NCI-H2227 treated with DMSO at 0.1 percent for 48 hours (cell line): ENCODE data around the gene TCF19.

Experiments used
- DNase-seq: peaks from one replicate; lab custom pipeline; 2025; lab: John Stamatoyannopoulos, UW

TCF19 gene

DNA sequence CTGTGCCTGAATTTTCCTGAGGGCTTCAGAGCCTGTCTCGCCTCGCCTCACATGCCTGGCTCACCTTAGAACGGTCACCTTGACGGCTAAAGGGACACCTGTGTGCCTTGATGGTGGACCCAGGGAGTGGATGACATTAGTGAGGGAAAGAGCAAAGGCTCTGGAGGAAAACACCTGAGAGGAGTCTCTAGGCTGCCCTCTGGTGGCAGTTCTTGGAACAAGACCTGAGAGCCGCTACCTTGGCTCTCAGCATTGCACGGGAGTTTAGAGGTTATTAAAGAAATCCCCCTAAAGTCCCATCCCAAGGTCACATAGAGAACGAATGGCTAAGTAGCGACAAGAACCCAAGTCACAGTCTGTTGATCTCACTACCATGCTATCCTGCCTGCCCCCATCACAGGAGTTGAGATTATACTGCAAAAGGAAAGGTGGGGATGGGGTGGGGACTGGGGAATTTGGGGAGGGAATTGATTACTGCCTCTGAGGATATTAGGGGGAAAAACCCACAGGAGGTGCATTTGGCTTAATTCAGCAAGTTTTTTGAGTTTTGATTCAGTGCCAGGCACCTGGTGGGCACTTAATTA lies 30.2 kb upstream of the TCF19 start:
- peak; percentile 35 for DNase-seq

DNA sequence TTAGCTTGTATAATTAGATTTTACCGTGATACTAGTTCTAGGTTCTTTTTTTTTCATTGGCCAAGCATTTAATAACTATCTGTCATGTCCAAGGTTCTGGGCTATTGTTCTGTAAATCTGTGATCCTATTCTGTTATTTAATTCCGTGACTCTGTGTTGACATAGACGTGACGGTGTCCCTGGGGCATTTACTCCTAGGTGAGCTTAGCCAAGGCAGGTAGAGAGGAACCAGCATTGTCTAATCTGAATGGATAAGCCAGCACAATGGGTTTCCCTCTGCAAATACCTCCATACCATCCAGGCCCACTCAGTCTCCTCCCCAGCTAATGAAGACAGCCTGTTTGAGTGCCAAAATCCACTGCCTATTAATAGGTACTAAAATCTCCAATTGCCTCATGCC lies 29.3 kb upstream of the TCF19 start:
- DNase-seq: no peak

GRCh38 chr6:31130751-31131150 lies 27.6 kb upstream of the TCF19 start:
- DNase-seq: no peak

DNA sequence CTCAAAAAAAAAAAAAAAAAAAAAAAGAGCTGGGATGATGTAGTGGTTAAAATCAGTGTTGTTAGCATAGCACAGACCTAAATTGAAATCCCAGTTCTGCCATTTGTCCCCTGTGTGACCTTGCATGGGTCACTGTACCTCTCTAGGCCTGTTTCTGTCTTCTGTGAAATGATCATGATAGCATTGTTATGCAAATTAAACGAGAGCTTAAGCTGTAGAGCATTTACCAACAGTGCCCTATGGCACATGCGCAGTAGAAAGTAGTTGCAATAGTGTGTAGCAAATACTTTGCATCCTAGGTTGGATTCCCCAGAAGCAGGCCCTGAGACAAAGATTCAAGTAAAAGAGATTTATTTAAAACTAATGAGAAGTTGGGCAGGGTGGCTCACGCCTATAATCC lies 26.8 kb upstream of the TCF19 start:
- no peak for DNase-seq

DNA sequence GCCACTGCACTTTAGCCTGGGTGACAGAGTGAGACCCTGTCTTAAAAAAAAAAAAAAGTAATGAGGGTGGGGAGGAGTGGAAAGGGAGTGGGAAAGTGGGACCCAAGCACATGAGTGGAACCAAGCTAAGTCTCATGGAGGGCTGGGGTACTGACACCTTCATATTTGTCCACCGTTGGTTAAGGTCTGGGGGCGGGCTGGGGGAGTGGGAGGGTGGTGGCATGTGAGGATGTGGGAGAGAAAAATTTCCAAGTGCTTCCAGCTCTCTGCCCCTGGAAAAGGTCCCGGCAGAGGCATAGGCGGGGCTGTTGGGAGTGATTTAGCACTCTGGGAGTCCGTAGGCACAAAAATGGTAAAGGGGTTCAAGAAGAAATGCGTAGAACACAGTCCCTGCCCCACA lies 25.6 kb upstream of the TCF19 start:
- DNase-seq: no peak

DNA sequence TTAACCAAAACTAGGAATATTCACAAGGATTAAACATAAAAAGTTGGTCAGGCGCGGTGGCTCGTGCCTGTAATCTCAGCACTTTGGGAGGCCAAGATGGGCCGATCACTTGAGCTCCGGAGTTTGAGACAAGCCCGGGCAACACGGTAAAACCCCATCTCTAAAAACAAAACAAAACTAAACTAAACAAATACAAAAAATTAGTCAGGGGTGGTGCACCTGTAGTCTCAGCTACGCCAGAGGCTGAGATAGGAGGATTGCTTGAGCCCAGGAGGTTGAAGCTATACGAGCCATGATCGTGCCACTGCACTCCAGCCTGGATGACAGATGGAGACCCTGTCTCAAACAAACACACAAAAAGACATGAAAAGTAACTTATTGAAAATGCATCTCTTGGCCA lies 22.7 kb upstream of the TCF19 start:
- DNase-seq: no peak

- no peak for DNase-seq
These were observed 19.4 kb upstream of the TCF19 start, which contains the start of gene PSORS1C2 for GRCh38 chr6:31138982-31139381. Gene PSORS1C2 (minus strand): TSS chr6:31139066. CDS start chr6:31139026, 40 bp downstream.

DNA sequence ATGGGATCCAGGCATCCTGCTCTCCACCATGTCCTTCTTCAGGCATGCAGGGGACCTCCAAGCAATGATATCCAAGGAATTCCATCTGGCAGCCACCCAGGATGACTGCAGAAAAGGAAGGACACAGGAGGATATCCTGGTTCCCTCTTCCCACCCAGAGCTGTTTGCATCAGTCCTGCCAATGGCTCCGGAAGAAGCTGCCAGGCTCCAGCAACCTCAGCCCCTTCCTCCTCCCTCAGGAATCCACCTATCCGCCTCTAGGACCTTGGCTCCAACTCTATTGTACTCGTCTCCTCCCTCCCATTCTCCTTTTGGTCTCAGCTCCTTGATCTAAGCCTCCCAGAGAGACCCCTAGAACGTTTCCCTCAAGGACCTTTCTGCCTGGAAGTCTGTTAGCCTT lies 18.8 kb upstream of the TCF19 start:
- DNase-seq: no peak

DNA sequence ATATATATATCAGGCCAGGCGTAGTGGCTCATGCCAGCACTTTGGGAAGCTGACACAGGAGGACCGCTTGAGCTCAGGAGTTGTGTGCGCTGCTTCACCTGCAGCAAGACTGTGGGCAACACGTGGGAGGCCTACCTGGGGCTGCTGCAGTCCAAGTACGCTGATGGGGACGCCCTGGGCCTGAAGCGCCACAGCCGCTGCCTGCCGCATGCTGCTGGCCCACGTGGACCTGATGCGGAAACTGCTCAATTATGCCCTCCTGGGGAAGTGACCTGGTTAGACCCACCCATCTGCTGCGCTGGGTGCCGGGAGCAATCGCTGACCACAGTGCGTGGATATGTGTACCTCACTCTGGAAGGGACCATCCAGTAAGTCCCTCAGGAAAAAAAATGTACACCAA lies 17.7 kb upstream of the TCF19 start:
- DNase-seq: no peak

DNA sequence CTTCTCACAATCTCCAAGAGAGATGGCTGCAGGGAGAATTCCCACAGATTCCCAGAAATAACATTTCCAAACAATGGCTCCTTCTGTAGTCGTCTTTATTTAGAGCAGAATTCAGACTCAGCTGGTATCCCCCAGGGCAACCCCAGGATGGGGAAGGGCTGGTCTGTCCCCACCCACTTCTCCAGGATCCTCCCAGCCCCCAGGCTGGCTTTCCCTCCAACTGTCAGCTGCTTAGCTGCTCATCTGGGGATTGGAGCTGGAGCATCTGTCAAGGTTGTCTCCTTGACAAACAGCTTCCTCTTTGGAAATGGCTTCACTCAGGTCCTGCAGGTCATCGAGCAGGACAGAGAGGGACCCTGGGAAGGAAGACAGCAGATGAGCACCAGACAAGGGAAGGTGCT lies 16.0 kb upstream of the TCF19 start:
- no peak for DNase-seq

DNA sequence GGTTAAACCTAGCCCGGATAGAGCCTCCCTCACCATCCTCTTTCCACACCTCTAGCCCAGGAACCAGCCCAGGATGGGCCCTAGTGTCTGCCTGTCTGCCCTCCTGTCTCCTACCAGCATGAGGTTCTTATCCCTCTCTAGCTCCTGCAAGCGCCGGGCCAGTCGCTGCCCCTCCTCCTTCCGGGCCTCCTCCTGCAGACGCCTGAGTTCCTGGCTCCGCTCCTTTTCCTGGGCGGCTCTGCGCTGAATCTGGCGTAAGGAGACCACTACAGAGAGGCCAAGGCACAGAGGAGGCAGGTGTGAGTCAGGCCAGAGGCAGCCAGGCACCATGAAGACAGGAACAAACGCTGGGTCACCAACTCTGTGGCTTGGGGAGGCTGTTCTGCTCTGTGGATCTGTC lies 15.2 kb upstream of the TCF19 start:
- peak; percentile 38 for DNase-seq

GRCh38 chr6:31144296-31144969 lies 14.0 kb upstream of the TCF19 start:
- DNase-seq: no peak

DNA sequence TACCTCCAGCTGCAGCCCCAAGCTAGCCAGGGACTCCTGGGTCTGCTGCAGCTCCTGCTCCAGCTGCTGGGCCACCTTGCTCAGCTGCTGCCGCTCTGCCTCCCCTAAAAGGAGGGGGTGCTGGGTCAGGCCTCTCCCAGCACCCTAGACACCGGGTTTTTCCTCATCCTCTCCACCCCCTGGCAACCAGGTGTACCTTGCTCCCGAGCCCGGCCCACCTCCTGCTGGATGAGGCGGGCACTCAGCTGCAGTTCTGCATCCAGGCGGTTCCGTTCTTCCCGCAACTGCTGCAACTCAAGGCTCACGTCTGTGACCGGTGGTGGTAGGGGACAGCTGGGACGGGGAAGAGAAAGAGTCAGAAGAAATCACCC lies 13.4 kb upstream of the TCF19 start:
- no peak for DNase-seq

DNA sequence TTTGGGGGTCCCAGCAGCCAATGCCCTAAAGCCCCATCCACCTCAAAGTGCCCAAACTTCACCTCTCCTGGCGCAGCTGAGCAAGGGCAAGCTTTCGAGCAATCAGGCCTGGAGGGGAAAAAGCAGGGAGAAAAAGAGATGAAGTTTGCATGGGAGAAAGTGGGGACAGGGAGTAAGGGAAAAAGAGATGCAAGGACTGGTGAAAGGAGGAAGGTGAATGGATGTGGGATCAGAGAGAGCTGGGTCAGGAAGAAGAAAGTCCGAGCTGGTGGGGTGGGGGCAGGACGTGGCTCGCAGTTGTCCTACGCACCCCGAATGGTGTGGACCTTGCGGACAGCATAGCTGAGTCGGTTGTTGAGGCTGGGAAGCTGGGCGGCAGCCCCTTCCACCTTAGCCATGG lies 13.0 kb upstream of the TCF19 start:
- no peak for DNase-seq

DNA sequence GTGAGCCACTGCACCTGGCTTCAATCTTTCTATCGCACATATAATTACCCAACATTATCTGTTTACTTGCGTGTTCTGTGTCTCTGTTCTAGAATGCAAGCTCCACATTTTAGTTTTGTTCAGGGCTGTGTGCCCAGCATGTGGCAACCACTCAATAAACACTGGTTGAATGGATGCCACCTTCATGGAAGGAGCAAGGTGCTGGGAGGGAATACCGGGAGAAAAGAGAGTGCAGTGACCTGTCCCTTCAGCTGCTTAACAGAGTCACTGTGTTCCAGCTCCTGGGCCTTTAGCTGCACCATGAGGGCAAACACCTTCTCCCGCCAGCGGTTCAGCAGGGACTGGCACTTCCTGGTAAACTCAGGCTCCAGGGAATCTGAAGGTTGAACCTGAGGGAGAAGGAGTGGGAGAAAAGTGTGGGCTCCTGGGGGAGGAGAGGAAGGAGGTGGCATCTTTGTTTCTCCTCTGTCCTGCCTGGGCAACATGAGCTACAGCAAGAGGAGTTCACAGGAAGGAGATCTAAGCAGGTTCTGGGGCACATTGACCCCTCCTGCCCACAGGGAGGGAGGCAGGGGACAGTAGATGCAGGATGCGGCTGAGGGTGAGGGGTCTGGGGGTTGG lies 8.5 kb upstream of the TCF19 start:
- DNase-seq: no peak

- DNase-seq: no peak
These were observed 5.6 kb upstream of the TCF19 start for GRCh38 chr6:31152781-31153180.

- no peak for DNase-seq
These were observed 4.0 kb upstream of the TCF19 start for GRCh38 chr6:31154436-31154835.

DNA sequence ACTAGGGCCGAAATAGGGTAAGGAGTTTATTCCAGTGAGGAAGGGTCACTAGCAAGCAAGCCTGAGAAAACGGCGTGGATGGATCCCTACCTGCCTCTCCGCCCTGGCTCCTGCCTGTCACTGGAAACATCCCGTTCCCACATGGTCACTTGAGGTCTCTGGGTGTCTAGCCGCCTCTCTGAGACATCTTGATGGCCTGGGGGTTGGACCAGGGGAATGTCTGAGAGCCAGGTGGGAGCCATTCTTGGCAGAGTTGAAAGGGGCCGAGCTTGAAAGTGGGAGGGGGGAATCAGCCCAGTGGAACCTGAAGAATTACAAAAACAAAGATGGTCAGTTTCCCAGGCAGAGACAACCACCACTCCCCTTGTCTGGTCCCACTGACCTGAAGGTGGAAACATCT lies 1.7 kb upstream of the TCF19 start:
- DNase-seq: no peak

GRCh38 chr6:31157513-31158139 lies 763 bp upstream of the TCF19 start, which contains the start of gene CCHCR1:
Gene CCHCR1 (minus strand): TSS chr6:31157802. CDS start chr6:31157600, 202 bp downstream.
- DNase-seq: no peak

DNA sequence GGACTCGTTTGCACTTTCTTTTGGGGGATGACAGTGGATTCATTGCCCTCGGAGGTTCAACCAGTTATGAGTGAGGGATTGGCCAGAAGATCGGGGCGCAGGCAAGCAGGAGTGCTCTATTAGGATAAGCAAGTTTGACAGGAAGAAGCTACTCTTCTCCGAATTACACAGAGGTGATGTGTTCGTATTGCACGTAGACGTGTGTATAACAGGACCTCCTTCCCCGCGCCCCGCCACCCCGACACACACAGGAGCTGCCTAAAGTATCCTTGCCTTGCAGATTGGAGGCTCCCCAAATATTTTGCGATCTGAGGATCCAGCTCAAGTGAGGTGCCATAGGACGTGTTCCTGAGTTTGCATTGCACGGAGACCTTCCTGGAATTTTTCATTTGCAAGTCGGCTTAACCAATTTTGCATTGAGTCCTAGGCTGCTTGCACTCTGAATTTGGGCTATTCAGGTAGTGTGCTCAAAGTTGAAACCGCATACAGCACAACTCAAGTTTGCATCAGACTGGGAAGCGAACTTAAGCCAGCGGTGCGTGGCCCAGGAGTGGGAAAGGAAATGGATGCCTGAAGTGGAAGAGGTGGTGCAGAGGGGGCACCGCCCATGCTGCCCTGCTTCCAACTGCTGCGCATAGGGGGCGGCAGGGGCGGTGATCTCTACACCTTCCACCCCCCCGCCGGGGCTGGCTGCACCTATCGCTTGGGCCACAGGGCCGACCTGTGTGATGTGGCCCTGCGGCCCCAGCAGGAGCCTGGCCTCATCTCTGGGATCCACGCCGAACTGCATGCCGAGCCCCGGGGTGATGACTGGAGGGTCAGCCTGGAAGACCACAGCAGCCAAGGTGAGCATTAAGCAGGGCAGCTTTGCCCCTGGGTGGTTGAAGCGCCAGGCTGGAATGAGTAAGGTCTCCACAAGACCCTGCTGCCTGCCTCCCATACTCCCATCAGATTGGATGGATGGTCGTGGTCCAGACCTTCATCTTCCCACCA lies 770 bp downstream of the TCF19 start:
- DNase-seq: no peak

DNA sequence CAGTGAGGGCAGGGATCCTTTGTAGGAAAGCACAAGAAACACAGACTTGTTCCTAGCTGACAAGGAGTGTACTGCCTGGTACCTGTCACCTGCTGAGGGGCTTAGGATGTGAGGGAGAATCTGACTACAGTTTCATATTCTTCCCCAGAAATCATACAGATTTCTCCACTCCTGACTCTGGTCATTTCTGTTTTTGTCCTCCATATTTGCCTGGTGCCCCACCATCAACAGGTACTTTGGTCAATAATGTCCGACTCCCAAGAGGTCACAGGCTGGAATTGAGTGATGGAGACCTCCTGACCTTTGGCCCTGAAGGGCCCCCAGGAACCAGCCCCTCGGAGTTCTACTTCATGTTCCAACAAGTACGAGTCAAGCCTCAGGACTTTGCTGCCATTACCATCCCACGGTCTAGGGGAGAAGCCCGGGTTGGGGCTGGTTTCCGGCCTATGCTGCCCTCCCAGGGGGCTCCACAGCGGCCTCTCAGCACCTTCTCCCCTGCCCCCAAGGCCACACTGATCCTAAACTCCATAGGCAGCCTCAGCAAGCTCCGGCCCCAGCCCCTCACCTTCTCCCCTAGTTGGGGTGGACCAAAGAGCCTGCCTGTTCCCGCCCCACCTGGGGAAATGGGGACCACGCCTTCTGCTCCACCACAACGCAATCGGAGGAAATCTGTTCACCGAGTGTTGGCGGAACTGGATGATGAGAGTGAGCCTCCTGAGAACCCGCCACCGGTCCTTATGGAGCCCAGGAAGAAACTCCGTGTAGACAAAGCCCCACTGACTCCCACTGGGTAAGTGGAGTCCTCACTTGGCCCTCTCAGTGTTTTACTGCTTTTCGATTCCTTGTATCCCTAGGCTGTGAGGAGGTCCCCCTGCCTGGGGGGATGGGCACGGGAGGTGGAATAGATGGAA lies 3.1 kb downstream of the TCF19 start:
- DNase-seq: no peak
